SK-N-SH treated with all-trans-retinoic acid at 6 μM for 48 hours (cell line): Measurements from ENCODE around the gene RDX.

Source experiments
- ATAC-seq: fragments of 200-7000 bp; cut with Tn5 transposase; 3 replicates; pipeline ENCODE4 v1.9.1; 2020; ENCODE audit warnings: mild to moderate bottlenecking, moderate library complexity
- ARNTL ChIP-seq: fragments of 450-650 bp; formaldehyde crosslinking; IDR thresholded peaks from 2 replicates; pipeline ENCODE4 v1.5.0; 2020; ENCODE audit warnings: low read depth, mild to moderate bottlenecking, moderate library complexity, borderline replicate concordance
- BACH2 ChIP-seq: fragments of 250-450 bp; sonication (Bioruptor Pico); IDR thresholded peaks from 2 replicates; pipeline ENCODE4 v1.9.0; 2021; ENCODE audit warnings: mild to moderate bottlenecking, borderline replicate concordance
- CSDC2 ChIP-seq: fragments of 250-450 bp; sonication (Bioruptor Pico); IDR thresholded peaks from 2 replicates; pipeline ENCODE4 v1.5.0; 2020; ENCODE audit warnings: mild to moderate bottlenecking, moderate library complexity
- ESRRG ChIP-seq: fragments of 250-450 bp; sonication (Bioruptor Pico); IDR thresholded peaks from 2 replicates; pipeline ENCODE4 v1.6.1; 2021; ENCODE audit warnings: mild to moderate bottlenecking
- GLIS3 ChIP-seq: fragments of 250-450 bp; sonication (Bioruptor Pico); IDR thresholded peaks from 2 replicates; pipeline ENCODE4 v1.5.0; 2020; ENCODE audit warnings: mild to moderate bottlenecking, moderate library complexity
- ISL1 ChIP-seq: fragments of 250-450 bp; sonication (Bioruptor Pico); IDR thresholded peaks from 2 replicates; pipeline ENCODE4 v2.1.2; 2022; ENCODE audit warnings: mild to moderate bottlenecking, moderate library complexity
- OSR1 ChIP-seq: fragments of 250-450 bp; sonication (Bioruptor Pico); IDR thresholded peaks from 2 replicates; pipeline ENCODE4 v1.8.0; 2022; ENCODE audit warnings: moderate library complexity, mild to moderate bottlenecking, inconsistent platforms
- PPARA ChIP-seq: fragments of 250-450 bp; sonication (Bioruptor Pico); IDR thresholded peaks from 2 replicates; pipeline ENCODE4 v1.5.0; 2020; ENCODE audit warnings: mild to moderate bottlenecking, borderline replicate concordance
- RARB ChIP-seq: fragments of 250-450 bp; sonication (Bioruptor Pico); IDR thresholded peaks from 2 replicates; pipeline ENCODE4 v1.8.0; 2021; ENCODE audit warnings: mild to moderate bottlenecking, moderate library complexity
- SNAI2 ChIP-seq: fragments of 250-450 bp; sonication (Bioruptor Pico); IDR thresholded peaks from 2 replicates; pipeline ENCODE4 v1.5.0; 2020; ENCODE audit warnings: mild to moderate bottlenecking, moderate library complexity
- TOX ChIP-seq: fragments of 250-450 bp; sonication (Bioruptor Pico); IDR thresholded peaks from 2 replicates; pipeline ENCODE4 v1.8.0; 2021; ENCODE audit warnings: mild to moderate bottlenecking, moderate library complexity, borderline replicate concordance
- TSHZ2 ChIP-seq: fragments of 250-450 bp; sonication (Bioruptor Pico); IDR thresholded peaks from 2 replicates; pipeline ENCODE4 v1.5.0; 2020; ENCODE audit warnings: mild to moderate bottlenecking, moderate library complexity
- ZC3H10 ChIP-seq: fragments of 250-450 bp; sonication (Bioruptor Pico); IDR thresholded peaks from 2 replicates; pipeline ENCODE4 v1.5.1; 2021; ENCODE audit warnings: mild to moderate bottlenecking, moderate library complexity
- ZFP3 ChIP-seq: fragments of 250-450 bp; sonication (Bioruptor Pico); IDR thresholded peaks from 2 replicates; pipeline ENCODE4 v1.5.0; 2020; ENCODE audit warnings: mild to moderate bottlenecking, moderate library complexity
- ZFP30 ChIP-seq: fragments of 450-650 bp; formaldehyde crosslinking; IDR thresholded peaks from 2 replicates; pipeline ENCODE4 v1.5.0; 2022; ENCODE audit warnings: mild to moderate bottlenecking, moderate library complexity
- ZNF565 ChIP-seq: fragments of 450-650 bp; formaldehyde crosslinking; conservative IDR thresholded peaks from 2 replicates; pipeline ENCODE4 v1.5.0; 2020; ENCODE audit warnings: low read depth, mild to moderate bottlenecking, moderate library complexity
- ZNF70 ChIP-seq: fragments of 450-650 bp; formaldehyde crosslinking; IDR thresholded peaks from 2 replicates; pipeline ENCODE4 v1.5.0; 2020; ENCODE audit warnings: mild to moderate bottlenecking, moderate library complexity
- ZNF8 ChIP-seq: fragments of 450-650 bp; formaldehyde crosslinking; IDR thresholded peaks from 2 replicates; pipeline ENCODE4 v1.5.0; 2020; ENCODE audit warnings: mild to moderate bottlenecking, moderate library complexity
- TF ChIP-seq, protein P1 (sequence below): fragments of 250-450 bp; sonication (Bioruptor Pico); IDR thresholded peaks from 2 replicates; pipeline ENCODE4 v1.5.1; 2021; ENCODE audit warnings: mild to moderate bottlenecking, moderate library complexity
- TF ChIP-seq, protein P2 (sequence below): fragments of 250-450 bp; sonication (Bioruptor Pico); IDR thresholded peaks from 2 replicates; pipeline ENCODE4 v1.8.0; 2020; ENCODE audit warnings: mild to moderate bottlenecking, moderate library complexity, borderline replicate concordance
- TF ChIP-seq, protein P3 (sequence below): fragments of 250-450 bp; sonication (Bioruptor Pico); IDR thresholded peaks from 2 replicates; pipeline ENCODE4 v1.8.0; 2021; ENCODE audit warnings: low read depth, mild to moderate bottlenecking, moderate library complexity, borderline replicate concordance

RDX gene

GRCh38 chr11:110187731-110188130 is 108.7 kb downstream of the RDX start:
- TF ChIP-seq TOX (CRISPR knock-in tag) (no peak), PPARA (CRISPR knock-in tag) (no peak), ISL1 (no peak)
- TF ChIP-seq, all 23 proteins: peak for 0

GRCh38 chr11:110186867-110187266 is 109.5 kb downstream of the RDX start:
- TF ChIP-seq PPARA (CRISPR knock-in tag), result no peak
- no peak for ATAC-seq

More at GRCh38 chr11:110187731-110188130, 108.7 kb downstream of the RDX start:
- no peak for ATAC-seq

- TF ChIP-seq ISL1 (no peak), TSHZ2 (CRISPR knock-in tag) (no peak), PPARA (CRISPR knock-in tag) (no peak), GLIS3 (CRISPR knock-in tag) (no peak), ZC3H10 (CRISPR knock-in tag) (no peak), ZNF70 (CRISPR knock-in tag) (no peak), ZNF8 (no peak), ZFP3 (CRISPR knock-in tag) (no peak), ZFP30 (CRISPR knock-in tag) (no peak)
- TF ChIP-seq, protein P1, sequence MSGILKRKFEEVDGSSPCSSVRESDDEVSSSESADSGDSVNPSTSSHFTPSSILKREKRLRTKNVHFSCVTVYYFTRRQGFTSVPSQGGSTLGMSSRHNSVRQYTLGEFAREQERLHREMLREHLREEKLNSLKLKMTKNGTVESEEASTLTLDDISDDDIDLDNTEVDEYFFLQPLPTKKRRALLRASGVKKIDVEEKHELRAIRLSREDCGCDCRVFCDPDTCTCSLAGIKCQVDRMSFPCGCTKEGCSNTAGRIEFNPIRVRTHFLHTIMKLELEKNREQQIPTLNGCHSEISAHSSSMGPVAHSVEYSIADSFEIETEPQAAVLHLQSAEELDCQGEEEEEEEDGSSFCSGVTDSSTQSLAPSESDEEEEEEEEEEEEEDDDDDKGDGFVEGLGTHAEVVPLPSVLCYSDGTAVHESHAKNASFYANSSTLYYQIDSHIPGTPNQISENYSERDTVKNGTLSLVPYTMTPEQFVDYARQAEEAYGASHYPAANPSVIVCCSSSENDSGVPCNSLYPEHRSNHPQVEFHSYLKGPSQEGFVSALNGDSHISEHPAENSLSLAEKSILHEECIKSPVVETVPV, result no peak
- no peak for ATAC-seq
Observed at GRCh38 chr11:110186456-110186855, 110.0 kb downstream of the RDX start.

GRCh38 chr11:110185599-110185998 is 110.8 kb downstream of the RDX start:
- ATAC-seq, result no peak
- TF ChIP-seq BACH2, result no peak

GRCh38 chr11:110185121-110185591 is 111.3 kb downstream of the RDX start:
- ATAC-seq, result peak; percentile 26; the same call in 2 of the 3 replicates
- TF ChIP-seq ZFP30 (CRISPR knock-in tag) (no peak), TSHZ2 (CRISPR knock-in tag) (no peak), ZNF70 (CRISPR knock-in tag) (no peak), ZNF8 (no peak), RARB (CRISPR knock-in tag) (no peak), GLIS3 (CRISPR knock-in tag) (no peak), PPARA (CRISPR knock-in tag) (no peak), ISL1 (no peak), ARNTL (CRISPR knock-in tag) (no peak), TOX (CRISPR knock-in tag) (no peak), BACH2 (no peak), ESRRG (no peak), SNAI2 (CRISPR knock-in tag) (no peak), CSDC2 (CRISPR knock-in tag) (no peak), ZNF565 (CRISPR knock-in tag) (no peak), OSR1 (no peak), ZC3H10 (CRISPR knock-in tag) (no peak)
- TF ChIP-seq, protein P2, sequence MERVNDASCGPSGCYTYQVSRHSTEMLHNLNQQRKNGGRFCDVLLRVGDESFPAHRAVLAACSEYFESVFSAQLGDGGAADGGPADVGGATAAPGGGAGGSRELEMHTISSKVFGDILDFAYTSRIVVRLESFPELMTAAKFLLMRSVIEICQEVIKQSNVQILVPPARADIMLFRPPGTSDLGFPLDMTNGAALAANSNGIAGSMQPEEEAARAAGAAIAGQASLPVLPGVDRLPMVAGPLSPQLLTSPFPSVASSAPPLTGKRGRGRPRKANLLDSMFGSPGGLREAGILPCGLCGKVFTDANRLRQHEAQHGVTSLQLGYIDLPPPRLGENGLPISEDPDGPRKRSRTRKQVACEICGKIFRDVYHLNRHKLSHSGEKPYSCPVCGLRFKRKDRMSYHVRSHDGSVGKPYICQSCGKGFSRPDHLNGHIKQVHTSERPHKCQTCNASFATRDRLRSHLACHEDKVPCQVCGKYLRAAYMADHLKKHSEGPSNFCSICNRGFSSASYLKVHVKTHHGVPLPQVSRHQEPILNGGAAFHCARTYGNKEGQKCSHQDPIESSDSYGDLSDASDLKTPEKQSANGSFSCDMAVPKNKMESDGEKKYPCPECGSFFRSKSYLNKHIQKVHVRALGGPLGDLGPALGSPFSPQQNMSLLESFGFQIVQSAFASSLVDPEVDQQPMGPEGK (CRISPR knock-in tag), result no peak
- TF ChIP-seq, protein P1, result no peak
- TF ChIP-seq, protein P3, sequence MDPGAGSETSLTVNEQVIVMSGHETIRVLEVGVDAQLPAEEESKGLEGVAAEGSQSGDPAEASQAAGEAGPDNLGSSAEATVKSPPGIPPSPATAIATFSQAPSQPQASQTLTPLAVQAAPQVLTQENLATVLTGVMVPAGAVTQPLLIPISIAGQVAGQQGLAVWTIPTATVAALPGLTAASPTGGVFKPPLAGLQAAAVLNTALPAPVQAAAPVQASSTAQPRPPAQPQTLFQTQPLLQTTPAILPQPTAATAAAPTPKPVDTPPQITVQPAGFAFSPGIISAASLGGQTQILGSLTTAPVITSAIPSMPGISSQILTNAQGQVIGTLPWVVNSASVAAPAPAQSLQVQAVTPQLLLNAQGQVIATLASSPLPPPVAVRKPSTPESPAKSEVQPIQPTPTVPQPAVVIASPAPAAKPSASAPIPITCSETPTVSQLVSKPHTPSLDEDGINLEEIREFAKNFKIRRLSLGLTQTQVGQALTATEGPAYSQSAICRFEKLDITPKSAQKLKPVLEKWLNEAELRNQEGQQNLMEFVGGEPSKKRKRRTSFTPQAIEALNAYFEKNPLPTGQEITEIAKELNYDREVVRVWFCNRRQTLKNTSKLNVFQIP (CRISPR knock-in tag), result no peak
